ENCODE results near the gene EDN3.

- TF ChIP-seq TSHZ2 (CRISPR knock-in tag; IDR thresholded peaks at IDR 0.05) (no peak), ZFP30 (CRISPR knock-in tag; IDR thresholded peaks at IDR 0.05) (no peak), ZC3H10 (CRISPR knock-in tag; IDR thresholded peaks at IDR 0.05) (no peak), BACH2 (CRISPR knock-in tag; IDR thresholded peaks at IDR 0.05; ENCODE audit: borderline replicate concordance) (no peak), ARNTL (CRISPR knock-in tag; IDR thresholded peaks at IDR 0.05; ENCODE audit: borderline replicate concordance, low read depth) (no peak)
Measured at GRCh38 chr20:59333260-59333845, 32.9 kb downstream of the EDN3 start.

Measured in SK-N-SH treated with all-trans-retinoic acid at 6 μM for 48 hours (cell line).